K562 (cell line): ENCODE data around the gene BRD3OS. TPM values are rescaled to one million over a fixed set of nuclear protein-coding genes. Genes with fewer than 3 reads are reported as not detected.

Experiments used
- ATF1 ChIP-seq, 2 experiments: fragments of 450-650 bp in 1 of 2; IDR thresholded peaks; 2 replicates each; pipeline ENCODE4 v1.6.1; 2016; ENCODE audit warnings: missing compliant biosample characterization in 1 of 2, missing genetic modification characterization in 1 of 2
- CEBPB ChIP-seq: fragments of 450-650 bp; IDR thresholded peaks from 2 replicates; pipeline ENCODE4 v1.6.1; 2016; ENCODE audit warnings: missing genetic modification characterization, missing compliant biosample characterization
- CREB1 ChIP-seq, 2 experiments: sonication (generic) in 1 of 2; formaldehyde crosslinking in 1 of 2; IDR thresholded peaks; 2 replicates each; pipeline versions ENCODE4 v1.6.1 to v1.8.0; 2012 to 2022; ENCODE audit warnings: inconsistent platforms in 1 of 2, mild to moderate bottlenecking in 1 of 2, missing genetic modification reagents in 1 of 2, moderate library complexity in 1 of 2
- CXXC5 ChIP-seq: fragments of 250-450 bp; sonication (Bioruptor Pico); IDR thresholded peaks from 2 replicates; pipeline ENCODE4 v1.8.0; 2022; ENCODE audit warnings: inconsistent platforms, mild to moderate bottlenecking, moderate library complexity
- ETV1 ChIP-seq: fragments of 450-650 bp; conservative IDR thresholded peaks from 2 replicates; pipeline ENCODE4 v1.6.1; 2016; ENCODE audit warnings: missing genetic modification characterization, control low read depth, low read depth, missing compliant biosample characterization
- GATAD2A ChIP-seq: fragments of 450-650 bp; IDR thresholded peaks from 2 replicates; pipeline ENCODE4 v1.6.1; 2017
- HDGF ChIP-seq: fragments of 450-650 bp; IDR thresholded peaks from 2 replicates; pipeline ENCODE4 v1.6.1; 2016
- HNRNPL ChIP-seq: fragments of 200-400 bp; formaldehyde crosslinking; IDR thresholded peaks from 2 replicates; pipeline ENCODE4 v1.6.1; 2017; ENCODE audit warnings: low read depth, mild to moderate bottlenecking, low read length
- RBM22 ChIP-seq: fragments of 200-400 bp; formaldehyde crosslinking; IDR thresholded peaks from 2 replicates; pipeline ENCODE4 v1.6.1; 2018; ENCODE audit warnings: low read length, low read depth; ENCODE audit not compliant: poor library complexity, severe bottlenecking
- TEAD2 ChIP-seq: fragments of 450-650 bp; IDR thresholded peaks from 2 replicates; pipeline ENCODE4 v1.6.1; 2016; ENCODE audit warnings: missing genetic modification characterization, control low read depth, missing compliant biosample characterization
- ZFX ChIP-seq: sonication (generic); formaldehyde crosslinking; IDR thresholded peaks from 2 replicates; pipeline ENCODE4 v1.8.0; 2022; ENCODE audit warnings: mild to moderate bottlenecking, missing genetic modification reagents, moderate library complexity
- polyA plus RNA-seq, 8 experiments: library from polyadenylated mRNA; depleted of rRNA in 4 of 8; stranded (reverse) in 5 of 8; unstranded in 3 of 8; fragments of >200 nt; fragmentation: Nextera tagmentation in 2 of 8; fragmentation: Illumina TruSeq in 1 of 8; extraction: Ambion mirVana in 2 of 8; extraction: Trizol in 1 of 8; gene quantifications; 2 replicates each; pipeline versions ENCODE4 v1.2.1 to v1.2.3, GENCODE V29; 2011 to 2014; ENCODE audit warnings: inconsistent platforms in 1 of 8, missing spikeins in 1 of 8
- total RNA-seq, 7 experiments: library from RNA; depleted of rRNA in 6 of 7; stranded (reverse); fragments of >200 nt in 6 of 7; fragmentation: Illumina TruSeq in 2 of 7; extraction: Trizol in 2 of 7; gene quantifications; 2 replicates each; pipeline versions ENCODE4 v1.2.1 to v1.2.3, GENCODE V29; 2011 to 2021; ENCODE audit warnings: low replicate concordance in 1 of 7
- TF ChIP-seq, protein P1 (sequence below): fragments of 250-450 bp; sonication (Bioruptor Pico); IDR thresholded peaks from 2 replicates; pipeline ENCODE4 v1.5.0; 2020; ENCODE audit warnings: mild to moderate bottlenecking, borderline replicate concordance
- TF ChIP-seq, protein P2 (sequence below): sonication (generic); formaldehyde crosslinking; IDR thresholded peaks from 2 replicates; pipeline ENCODE4 v1.8.0; 2022; ENCODE audit warnings: missing genetic modification reagents, mild to moderate bottlenecking, borderline replicate concordance
- TF ChIP-seq, protein P3 (sequence below): fragments of 450-650 bp; IDR thresholded peaks from 2 replicates; pipeline ENCODE4 v1.6.1; 2014; ENCODE audit warnings: low read depth, mild to moderate bottlenecking, moderate library complexity, borderline replicate concordance
- TF ChIP-seq, protein P4 (sequence below), 2 experiments: IDR thresholded peaks in 1 of 2; conservative IDR thresholded peaks in 1 of 2; 2 replicates each; pipeline ENCODE4 v1.6.1; 2016; ENCODE audit warnings: low read depth in 2 of 2, mild to moderate bottlenecking in 1 of 2, missing compliant biosample characterization in 1 of 2, missing genetic modification characterization in 1 of 2, moderate library complexity in 1 of 2
- TF ChIP-seq, protein P5 (sequence below): fragments of 250-450 bp; sonication (Bioruptor Pico); IDR thresholded peaks from 2 replicates; pipeline ENCODE4 v1.8.0; 2021; ENCODE audit warnings: moderate library complexity, mild to moderate bottlenecking, inconsistent platforms

Gene BRD3OS
- total and polyA plus RNA-seq, 9 of the 15 experiments (the other 6 are each of a cell fraction or from before 2014, with no cell fraction given) = 1.1 to 8.7 (median 5.9) TPM

DNA sequence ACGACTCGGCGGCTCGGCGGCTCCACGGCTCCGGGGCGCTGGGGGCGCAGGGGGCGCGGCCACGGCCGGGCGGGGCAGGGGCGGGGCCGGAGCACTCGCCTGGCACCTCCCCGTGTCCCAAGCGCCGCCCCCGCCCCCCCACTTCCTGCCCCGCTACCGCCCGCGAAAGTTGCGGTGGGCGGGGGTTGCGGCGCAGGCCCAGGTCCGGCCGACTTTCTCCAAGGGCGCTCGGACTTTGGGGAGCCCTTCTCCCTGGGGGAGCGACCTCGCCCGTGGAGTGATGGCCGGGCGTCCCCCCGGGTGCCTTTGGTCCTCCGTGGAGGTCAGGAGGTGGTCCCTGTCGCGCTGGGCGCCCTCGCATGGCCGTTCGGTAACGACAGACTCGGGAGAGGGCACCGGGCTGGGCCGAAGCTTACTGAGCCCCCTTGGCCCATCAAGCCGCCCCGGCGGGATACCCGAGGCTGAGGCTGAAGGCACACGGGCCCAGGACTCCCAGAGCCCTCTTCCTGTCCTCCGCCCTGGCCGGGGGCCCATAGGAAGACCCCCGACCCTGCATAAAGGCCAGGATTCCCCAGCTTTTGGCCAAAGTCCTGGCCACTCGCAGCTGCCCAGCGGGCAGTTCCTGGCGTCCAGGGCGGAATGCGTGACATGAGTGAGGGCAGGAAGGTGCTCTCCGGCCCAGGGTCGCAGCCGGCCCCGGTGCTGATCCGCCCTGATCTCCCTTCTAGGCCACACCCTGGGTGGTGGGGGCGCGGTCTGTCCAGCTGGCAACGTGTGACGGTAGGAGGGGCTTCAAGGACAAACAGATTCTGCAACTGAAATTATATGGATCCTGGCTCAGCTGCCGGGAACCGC lies 32.3 kb upstream of the BRD3OS start (continued):
- TF ChIP-seq, protein P1, sequence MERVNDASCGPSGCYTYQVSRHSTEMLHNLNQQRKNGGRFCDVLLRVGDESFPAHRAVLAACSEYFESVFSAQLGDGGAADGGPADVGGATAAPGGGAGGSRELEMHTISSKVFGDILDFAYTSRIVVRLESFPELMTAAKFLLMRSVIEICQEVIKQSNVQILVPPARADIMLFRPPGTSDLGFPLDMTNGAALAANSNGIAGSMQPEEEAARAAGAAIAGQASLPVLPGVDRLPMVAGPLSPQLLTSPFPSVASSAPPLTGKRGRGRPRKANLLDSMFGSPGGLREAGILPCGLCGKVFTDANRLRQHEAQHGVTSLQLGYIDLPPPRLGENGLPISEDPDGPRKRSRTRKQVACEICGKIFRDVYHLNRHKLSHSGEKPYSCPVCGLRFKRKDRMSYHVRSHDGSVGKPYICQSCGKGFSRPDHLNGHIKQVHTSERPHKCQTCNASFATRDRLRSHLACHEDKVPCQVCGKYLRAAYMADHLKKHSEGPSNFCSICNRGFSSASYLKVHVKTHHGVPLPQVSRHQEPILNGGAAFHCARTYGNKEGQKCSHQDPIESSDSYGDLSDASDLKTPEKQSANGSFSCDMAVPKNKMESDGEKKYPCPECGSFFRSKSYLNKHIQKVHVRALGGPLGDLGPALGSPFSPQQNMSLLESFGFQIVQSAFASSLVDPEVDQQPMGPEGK (CRISPR knock-in tag) = no peak
- TF ChIP-seq, protein P2, sequence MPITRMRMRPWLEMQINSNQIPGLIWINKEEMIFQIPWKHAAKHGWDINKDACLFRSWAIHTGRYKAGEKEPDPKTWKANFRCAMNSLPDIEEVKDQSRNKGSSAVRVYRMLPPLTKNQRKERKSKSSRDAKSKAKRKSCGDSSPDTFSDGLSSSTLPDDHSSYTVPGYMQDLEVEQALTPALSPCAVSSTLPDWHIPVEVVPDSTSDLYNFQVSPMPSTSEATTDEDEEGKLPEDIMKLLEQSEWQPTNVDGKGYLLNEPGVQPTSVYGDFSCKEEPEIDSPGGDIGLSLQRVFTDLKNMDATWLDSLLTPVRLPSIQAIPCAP (CRISPR knock-in tag) = no peak
- TF ChIP-seq CREB1 (IDR thresholded peaks at IDR 0.05) (no peak), CREB1 (CRISPR knock-in tag; IDR thresholded peaks at IDR 0.05) (peak; percentile 29; the same call in 1 of the 2 replicates), HDGF (no peak), ZFX (CRISPR knock-in tag) (peak; percentile 70), ATF1 (CRISPR knock-in tag; IDR thresholded peaks at IDR 0.05) (no peak), ATF1 (tag; IDR thresholded peaks at IDR 0.05) (peak; percentile 11; the same call in 1 of the 2 replicates), CEBPB (tag) (no peak), CXXC5 (peak; percentile 21; the same call in 1 of the 2 replicates), ETV1 (tag) (peak; percentile 66), GATAD2A (0 out of 2 replicates have a peak, but pooled peaks have one; percentile 51), HNRNPL (peak; percentile 73), TEAD2 (no peak), RBM22 (no peak)
- TF ChIP-seq, protein P3, sequence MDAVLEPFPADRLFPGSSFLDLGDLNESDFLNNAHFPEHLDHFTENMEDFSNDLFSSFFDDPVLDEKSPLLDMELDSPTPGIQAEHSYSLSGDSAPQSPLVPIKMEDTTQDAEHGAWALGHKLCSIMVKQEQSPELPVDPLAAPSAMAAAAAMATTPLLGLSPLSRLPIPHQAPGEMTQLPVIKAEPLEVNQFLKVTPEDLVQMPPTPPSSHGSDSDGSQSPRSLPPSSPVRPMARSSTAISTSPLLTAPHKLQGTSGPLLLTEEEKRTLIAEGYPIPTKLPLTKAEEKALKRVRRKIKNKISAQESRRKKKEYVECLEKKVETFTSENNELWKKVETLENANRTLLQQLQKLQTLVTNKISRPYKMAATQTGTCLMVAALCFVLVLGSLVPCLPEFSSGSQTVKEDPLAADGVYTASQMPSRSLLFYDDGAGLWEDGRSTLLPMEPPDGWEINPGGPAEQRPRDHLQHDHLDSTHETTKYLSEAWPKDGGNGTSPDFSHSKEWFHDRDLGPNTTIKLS = peak; percentile 34; the same call in 1 of the 2 replicates
- TF ChIP-seq, protein P4, sequence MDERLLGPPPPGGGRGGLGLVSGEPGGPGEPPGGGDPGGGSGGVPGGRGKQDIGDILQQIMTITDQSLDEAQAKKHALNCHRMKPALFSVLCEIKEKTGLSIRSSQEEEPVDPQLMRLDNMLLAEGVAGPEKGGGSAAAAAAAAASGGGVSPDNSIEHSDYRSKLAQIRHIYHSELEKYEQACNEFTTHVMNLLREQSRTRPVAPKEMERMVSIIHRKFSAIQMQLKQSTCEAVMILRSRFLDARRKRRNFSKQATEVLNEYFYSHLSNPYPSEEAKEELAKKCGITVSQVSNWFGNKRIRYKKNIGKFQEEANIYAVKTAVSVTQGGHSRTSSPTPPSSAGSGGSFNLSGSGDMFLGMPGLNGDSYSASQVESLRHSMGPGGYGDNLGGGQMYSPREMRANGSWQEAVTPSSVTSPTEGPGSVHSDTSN (CRISPR knock-in tag; IDR thresholded peaks at IDR 0.05; ENCODE audit: low read depth) = no peak
- TF ChIP-seq, protein P4 (tag; conservative IDR thresholded peaks at IDR 0.05; ENCODE audit: low read depth) = no peak
- TF ChIP-seq, protein P5, sequence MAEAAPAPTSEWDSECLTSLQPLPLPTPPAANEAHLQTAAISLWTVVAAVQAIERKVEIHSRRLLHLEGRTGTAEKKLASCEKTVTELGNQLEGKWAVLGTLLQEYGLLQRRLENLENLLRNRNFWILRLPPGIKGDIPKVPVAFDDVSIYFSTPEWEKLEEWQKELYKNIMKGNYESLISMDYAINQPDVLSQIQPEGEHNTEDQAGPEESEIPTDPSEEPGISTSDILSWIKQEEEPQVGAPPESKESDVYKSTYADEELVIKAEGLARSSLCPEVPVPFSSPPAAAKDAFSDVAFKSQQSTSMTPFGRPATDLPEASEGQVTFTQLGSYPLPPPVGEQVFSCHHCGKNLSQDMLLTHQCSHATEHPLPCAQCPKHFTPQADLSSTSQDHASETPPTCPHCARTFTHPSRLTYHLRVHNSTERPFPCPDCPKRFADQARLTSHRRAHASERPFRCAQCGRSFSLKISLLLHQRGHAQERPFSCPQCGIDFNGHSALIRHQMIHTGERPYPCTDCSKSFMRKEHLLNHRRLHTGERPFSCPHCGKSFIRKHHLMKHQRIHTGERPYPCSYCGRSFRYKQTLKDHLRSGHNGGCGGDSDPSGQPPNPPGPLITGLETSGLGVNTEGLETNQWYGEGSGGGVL (CRISPR knock-in tag) = no peak
